Measurements from ENCODE around the gene SDCCAG8.

DNA sequence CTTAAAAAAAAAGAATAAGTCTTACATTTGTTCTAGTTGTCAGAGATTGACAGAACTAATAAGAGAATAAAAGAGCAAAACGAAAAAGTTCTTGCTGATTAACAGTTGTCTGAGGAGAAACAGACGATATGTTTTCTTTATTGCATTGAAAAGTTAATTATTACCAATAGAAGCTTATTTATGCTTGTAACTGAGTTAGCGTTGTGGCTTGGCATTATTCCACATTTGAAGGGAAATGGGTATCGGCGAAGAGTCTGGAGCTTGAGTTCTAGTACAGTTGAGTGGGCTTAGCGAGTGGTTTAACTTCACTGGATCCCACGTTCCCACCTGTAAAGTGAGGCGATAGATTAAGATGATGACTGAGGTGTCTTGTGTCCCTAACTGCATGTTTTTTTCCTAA, 109.0 kb downstream of the SDCCAG8 start:
- TF ChIP-seq, protein P1, sequence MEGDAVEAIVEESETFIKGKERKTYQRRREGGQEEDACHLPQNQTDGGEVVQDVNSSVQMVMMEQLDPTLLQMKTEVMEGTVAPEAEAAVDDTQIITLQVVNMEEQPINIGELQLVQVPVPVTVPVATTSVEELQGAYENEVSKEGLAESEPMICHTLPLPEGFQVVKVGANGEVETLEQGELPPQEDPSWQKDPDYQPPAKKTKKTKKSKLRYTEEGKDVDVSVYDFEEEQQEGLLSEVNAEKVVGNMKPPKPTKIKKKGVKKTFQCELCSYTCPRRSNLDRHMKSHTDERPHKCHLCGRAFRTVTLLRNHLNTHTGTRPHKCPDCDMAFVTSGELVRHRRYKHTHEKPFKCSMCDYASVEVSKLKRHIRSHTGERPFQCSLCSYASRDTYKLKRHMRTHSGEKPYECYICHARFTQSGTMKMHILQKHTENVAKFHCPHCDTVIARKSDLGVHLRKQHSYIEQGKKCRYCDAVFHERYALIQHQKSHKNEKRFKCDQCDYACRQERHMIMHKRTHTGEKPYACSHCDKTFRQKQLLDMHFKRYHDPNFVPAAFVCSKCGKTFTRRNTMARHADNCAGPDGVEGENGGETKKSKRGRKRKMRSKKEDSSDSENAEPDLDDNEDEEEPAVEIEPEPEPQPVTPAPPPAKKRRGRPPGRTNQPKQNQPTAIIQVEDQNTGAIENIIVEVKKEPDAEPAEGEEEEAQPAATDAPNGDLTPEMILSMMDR (IDR thresholded peaks at IDR 0.05; ENCODE audit: insufficient read depth, low read depth, low read length): no peak
- no peak for TF ChIP-seq EZH2 (IDR thresholded peaks at IDR 0.05; ENCODE audit: insufficient read depth, low read length)

All from astrocyte (in vitro differentiated cells and primary cell).